ENCODE results near the gene MAMDC2.

The MAMDC2 gene

DNA sequence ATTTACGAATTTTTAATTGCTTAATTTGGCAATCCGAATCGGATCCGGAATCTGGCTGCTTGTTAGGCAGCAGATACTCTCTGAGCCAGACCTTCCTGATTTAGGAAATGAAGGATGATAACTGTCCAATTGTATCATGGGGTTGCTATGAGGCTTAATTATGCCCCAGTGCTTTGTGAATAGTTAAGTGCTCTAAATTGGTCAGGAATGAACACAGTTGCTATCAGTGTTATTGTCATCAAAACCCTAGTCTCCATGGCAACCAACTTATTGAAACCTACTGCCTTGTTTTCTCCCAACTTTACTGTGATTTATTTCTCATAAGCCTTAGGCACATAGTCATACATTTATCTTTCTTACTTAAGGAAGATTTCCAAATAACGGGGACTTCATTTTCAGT, 47.9 kb downstream of the MAMDC2 start:
- TF ChIP-seq ZNF565 (CRISPR knock-in tag; conservative IDR thresholded peaks at IDR 0.05; ENCODE audit: low read depth) (no peak), ZFP3 (CRISPR knock-in tag; IDR thresholded peaks at IDR 0.05) (no peak), TCF4 (CRISPR knock-in tag; IDR thresholded peaks at IDR 0.05; ENCODE audit: borderline replicate concordance) (no peak), BACH2 (CRISPR knock-in tag; IDR thresholded peaks at IDR 0.05; ENCODE audit: borderline replicate concordance) (no peak), ARNTL (CRISPR knock-in tag; IDR thresholded peaks at IDR 0.05; ENCODE audit: borderline replicate concordance, low read depth) (no peak), SNAI2 (CRISPR knock-in tag; IDR thresholded peaks at IDR 0.05) (no peak)
- TF ChIP-seq, protein P1, sequence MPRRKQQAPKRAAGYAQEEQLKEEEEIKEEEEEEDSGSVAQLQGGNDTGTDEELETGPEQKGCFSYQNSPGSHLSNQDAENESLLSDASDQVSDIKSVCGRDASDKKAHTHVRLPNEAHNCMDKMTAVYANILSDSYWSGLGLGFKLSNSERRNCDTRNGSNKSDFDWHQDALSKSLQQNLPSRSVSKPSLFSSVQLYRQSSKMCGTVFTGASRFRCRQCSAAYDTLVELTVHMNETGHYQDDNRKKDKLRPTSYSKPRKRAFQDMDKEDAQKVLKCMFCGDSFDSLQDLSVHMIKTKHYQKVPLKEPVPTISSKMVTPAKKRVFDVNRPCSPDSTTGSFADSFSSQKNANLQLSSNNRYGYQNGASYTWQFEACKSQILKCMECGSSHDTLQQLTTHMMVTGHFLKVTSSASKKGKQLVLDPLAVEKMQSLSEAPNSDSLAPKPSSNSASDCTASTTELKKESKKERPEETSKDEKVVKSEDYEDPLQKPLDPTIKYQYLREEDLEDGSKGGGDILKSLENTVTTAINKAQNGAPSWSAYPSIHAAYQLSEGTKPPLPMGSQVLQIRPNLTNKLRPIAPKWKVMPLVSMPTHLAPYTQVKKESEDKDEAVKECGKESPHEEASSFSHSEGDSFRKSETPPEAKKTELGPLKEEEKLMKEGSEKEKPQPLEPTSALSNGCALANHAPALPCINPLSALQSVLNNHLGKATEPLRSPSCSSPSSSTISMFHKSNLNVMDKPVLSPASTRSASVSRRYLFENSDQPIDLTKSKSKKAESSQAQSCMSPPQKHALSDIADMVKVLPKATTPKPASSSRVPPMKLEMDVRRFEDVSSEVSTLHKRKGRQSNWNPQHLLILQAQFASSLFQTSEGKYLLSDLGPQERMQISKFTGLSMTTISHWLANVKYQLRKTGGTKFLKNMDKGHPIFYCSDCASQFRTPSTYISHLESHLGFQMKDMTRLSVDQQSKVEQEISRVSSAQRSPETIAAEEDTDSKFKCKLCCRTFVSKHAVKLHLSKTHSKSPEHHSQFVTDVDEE (CRISPR knock-in tag; IDR thresholded peaks at IDR 0.05): no peak
- ATAC-seq: no peak

DNA sequence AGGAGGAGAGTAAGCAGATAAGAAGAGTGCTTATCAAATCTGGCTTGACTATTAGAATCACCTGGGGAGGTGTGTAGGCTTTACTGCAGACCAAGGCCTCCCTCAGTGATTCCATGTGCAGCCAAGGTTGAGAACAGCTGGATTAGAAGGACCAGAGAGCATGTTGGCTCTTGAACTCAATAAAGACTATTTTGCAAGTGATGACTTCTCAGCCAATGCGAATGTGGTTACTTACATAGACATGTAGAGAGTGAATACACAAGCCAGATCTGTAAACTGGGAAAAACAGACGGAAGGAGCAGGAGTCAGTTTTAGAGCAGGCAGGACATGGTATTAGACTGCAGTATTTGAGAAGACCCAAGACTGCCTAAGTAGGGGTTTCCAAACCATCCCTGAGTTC, 48.5 kb downstream of the MAMDC2 start:
- ATAC-seq: no peak
- TF ChIP-seq, protein P2, sequence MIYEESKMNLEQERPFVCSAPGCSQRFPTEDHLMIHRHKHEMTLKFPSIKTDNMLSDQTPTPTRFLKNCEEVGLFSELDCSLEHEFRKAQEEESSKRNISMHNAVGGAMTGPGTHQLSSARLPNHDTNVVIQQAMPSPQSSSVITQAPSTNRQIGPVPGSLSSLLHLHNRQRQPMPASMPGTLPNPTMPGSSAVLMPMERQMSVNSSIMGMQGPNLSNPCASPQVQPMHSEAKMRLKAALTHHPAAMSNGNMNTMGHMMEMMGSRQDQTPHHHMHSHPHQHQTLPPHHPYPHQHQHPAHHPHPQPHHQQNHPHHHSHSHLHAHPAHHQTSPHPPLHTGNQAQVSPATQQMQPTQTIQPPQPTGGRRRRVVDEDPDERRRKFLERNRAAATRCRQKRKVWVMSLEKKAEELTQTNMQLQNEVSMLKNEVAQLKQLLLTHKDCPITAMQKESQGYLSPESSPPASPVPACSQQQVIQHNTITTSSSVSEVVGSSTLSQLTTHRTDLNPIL (CRISPR knock-in tag; IDR thresholded peaks at IDR 0.05; ENCODE audit: low read depth): no peak
- no peak for TF ChIP-seq ZFP3 (CRISPR knock-in tag; IDR thresholded peaks at IDR 0.05)
- TF ChIP-seq RARB (CRISPR knock-in tag; IDR thresholded peaks at IDR 0.05): no peak
- no peak for TF ChIP-seq ESRRG (CRISPR knock-in tag; IDR thresholded peaks at IDR 0.05)
- no peak for TF ChIP-seq TOX (CRISPR knock-in tag; IDR thresholded peaks at IDR 0.05; ENCODE audit: borderline replicate concordance)
- TF ChIP-seq, protein P3, sequence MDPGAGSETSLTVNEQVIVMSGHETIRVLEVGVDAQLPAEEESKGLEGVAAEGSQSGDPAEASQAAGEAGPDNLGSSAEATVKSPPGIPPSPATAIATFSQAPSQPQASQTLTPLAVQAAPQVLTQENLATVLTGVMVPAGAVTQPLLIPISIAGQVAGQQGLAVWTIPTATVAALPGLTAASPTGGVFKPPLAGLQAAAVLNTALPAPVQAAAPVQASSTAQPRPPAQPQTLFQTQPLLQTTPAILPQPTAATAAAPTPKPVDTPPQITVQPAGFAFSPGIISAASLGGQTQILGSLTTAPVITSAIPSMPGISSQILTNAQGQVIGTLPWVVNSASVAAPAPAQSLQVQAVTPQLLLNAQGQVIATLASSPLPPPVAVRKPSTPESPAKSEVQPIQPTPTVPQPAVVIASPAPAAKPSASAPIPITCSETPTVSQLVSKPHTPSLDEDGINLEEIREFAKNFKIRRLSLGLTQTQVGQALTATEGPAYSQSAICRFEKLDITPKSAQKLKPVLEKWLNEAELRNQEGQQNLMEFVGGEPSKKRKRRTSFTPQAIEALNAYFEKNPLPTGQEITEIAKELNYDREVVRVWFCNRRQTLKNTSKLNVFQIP (CRISPR knock-in tag; IDR thresholded peaks at IDR 0.05; ENCODE audit: borderline replicate concordance, low read depth): no peak
- TF ChIP-seq ARNTL (CRISPR knock-in tag; IDR thresholded peaks at IDR 0.05; ENCODE audit: borderline replicate concordance, low read depth): no peak
- no peak for TF ChIP-seq ZNF565 (CRISPR knock-in tag; conservative IDR thresholded peaks at IDR 0.05; ENCODE audit: low read depth)
- TF ChIP-seq ZNF8 (CRISPR knock-in tag; IDR thresholded peaks at IDR 0.05): no peak
- no peak for TF ChIP-seq ZC3H10 (CRISPR knock-in tag; IDR thresholded peaks at IDR 0.05)
- TF ChIP-seq, protein P4, sequence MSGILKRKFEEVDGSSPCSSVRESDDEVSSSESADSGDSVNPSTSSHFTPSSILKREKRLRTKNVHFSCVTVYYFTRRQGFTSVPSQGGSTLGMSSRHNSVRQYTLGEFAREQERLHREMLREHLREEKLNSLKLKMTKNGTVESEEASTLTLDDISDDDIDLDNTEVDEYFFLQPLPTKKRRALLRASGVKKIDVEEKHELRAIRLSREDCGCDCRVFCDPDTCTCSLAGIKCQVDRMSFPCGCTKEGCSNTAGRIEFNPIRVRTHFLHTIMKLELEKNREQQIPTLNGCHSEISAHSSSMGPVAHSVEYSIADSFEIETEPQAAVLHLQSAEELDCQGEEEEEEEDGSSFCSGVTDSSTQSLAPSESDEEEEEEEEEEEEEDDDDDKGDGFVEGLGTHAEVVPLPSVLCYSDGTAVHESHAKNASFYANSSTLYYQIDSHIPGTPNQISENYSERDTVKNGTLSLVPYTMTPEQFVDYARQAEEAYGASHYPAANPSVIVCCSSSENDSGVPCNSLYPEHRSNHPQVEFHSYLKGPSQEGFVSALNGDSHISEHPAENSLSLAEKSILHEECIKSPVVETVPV (CRISPR knock-in tag; IDR thresholded peaks at IDR 0.05): no peak
- TF ChIP-seq ZFP30 (CRISPR knock-in tag; IDR thresholded peaks at IDR 0.05): no peak
- TF ChIP-seq CSDC2 (CRISPR knock-in tag; IDR thresholded peaks at IDR 0.05): no peak
- TF ChIP-seq, protein P1 (CRISPR knock-in tag; IDR thresholded peaks at IDR 0.05): no peak
- TF ChIP-seq OSR1 (CRISPR knock-in tag; IDR thresholded peaks at IDR 0.05): no peak
- TF ChIP-seq BACH2 (CRISPR knock-in tag; IDR thresholded peaks at IDR 0.05; ENCODE audit: borderline replicate concordance): no peak
- TF ChIP-seq TCF4 (CRISPR knock-in tag; IDR thresholded peaks at IDR 0.05; ENCODE audit: borderline replicate concordance): no peak
- no peak for TF ChIP-seq ISL1 (CRISPR knock-in tag; IDR thresholded peaks at IDR 0.05)
- no peak for TF ChIP-seq SNAI2 (CRISPR knock-in tag; IDR thresholded peaks at IDR 0.05)

DNA sequence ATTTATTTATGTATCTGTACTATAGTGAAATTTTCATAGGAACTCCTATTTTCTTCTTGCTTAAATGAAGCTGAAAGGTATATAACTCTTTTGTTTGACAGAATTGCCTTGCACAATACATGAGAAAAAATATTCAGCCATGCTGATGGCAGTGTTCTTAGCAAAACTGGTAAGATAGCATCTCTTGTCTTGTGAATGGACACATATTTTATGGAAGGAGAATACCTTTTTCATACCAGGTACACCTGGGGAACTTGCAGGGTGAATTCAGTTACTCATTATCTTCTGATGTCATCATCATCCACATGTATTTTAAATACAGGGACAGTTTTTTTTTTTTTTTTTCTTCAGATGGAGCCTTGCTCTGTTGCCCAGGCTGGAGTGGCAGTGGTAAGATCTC, 49.4 kb downstream of the MAMDC2 start:
- TF ChIP-seq GLIS3 (CRISPR knock-in tag; IDR thresholded peaks at IDR 0.05) (no peak), ZC3H10 (CRISPR knock-in tag; IDR thresholded peaks at IDR 0.05) (no peak), CSDC2 (CRISPR knock-in tag; IDR thresholded peaks at IDR 0.05) (no peak), ZFP3 (CRISPR knock-in tag; IDR thresholded peaks at IDR 0.05) (no peak), TCF4 (CRISPR knock-in tag; IDR thresholded peaks at IDR 0.05; ENCODE audit: borderline replicate concordance) (no peak), BACH2 (CRISPR knock-in tag; IDR thresholded peaks at IDR 0.05; ENCODE audit: borderline replicate concordance) (no peak), ESRRG (CRISPR knock-in tag; IDR thresholded peaks at IDR 0.05) (no peak), TOX (CRISPR knock-in tag; IDR thresholded peaks at IDR 0.05; ENCODE audit: borderline replicate concordance) (no peak)
- TF ChIP-seq, protein P5, sequence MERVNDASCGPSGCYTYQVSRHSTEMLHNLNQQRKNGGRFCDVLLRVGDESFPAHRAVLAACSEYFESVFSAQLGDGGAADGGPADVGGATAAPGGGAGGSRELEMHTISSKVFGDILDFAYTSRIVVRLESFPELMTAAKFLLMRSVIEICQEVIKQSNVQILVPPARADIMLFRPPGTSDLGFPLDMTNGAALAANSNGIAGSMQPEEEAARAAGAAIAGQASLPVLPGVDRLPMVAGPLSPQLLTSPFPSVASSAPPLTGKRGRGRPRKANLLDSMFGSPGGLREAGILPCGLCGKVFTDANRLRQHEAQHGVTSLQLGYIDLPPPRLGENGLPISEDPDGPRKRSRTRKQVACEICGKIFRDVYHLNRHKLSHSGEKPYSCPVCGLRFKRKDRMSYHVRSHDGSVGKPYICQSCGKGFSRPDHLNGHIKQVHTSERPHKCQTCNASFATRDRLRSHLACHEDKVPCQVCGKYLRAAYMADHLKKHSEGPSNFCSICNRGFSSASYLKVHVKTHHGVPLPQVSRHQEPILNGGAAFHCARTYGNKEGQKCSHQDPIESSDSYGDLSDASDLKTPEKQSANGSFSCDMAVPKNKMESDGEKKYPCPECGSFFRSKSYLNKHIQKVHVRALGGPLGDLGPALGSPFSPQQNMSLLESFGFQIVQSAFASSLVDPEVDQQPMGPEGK (CRISPR knock-in tag; IDR thresholded peaks at IDR 0.05; ENCODE audit: borderline replicate concordance): no peak
- TF ChIP-seq, protein P2 (CRISPR knock-in tag; IDR thresholded peaks at IDR 0.05; ENCODE audit: low read depth): no peak
- ATAC-seq: no peak

Measured in SK-N-SH treated with all-trans-retinoic acid at 6 μM for 48 hours (cell line).